B cell (primary cell): ENCODE data around the gene ARHGAP45. TPM values are rescaled to one million over a fixed set of nuclear protein-coding genes. Genes with fewer than 3 reads are reported as not detected.
A peak's percentile ranks its signal among the peaks of the same experiment; 100 is the strongest.

ENCODE experiments used
- ATAC-seq: fragments of 200-7000 bp; cut with Tn5 transposase; one replicate; pipeline ENCODE4 v1.10.0; 2021; ENCODE audit warnings: low read depth, mild to moderate bottlenecking, moderate number of reproducible peaks, moderate library complexity
- CTCF ChIA-PET: fragments of 350-600 bp; sonication (Branson Sonifier 250); formaldehyde crosslinking; loops from one replicate; lab custom pipeline; 2021; ENCODE audit warnings: antibody characterized with exemption, inconsistent platforms; lab: Charles Lee
- POLR2A ChIA-PET: fragments of 350-600 bp; sonication (Branson Sonifier 250); formaldehyde crosslinking; loops from one replicate; lab custom pipeline; 2021; ENCODE audit warnings: antibody characterized with exemption; lab: Charles Lee
- DNase-seq: peaks from one replicate; pipeline ENCODE4 v3.0.0; 2013
- H2AFZ ChIP-seq: 2 replicates; pipeline ENCODE4 v1.6.1; 2012; ENCODE audit warnings: mild to moderate bottlenecking, low read depth, low read length; ENCODE audit not compliant: insufficient read depth, poor library complexity, severe bottlenecking
- H3K27ac ChIP-seq, 2 donors: 1 replicate in 1 of 2; 2 replicates in 1 of 2; pipeline ENCODE4 v1.5.1; 2012 to 2013; ENCODE audit warnings: low read length in 2 of 2, mild to moderate bottlenecking in 2 of 2, moderate library complexity in 1 of 2
- H3K27me3 ChIP-seq, 4 experiments: fragments of 200-600 bp in 1 of 4; sonication (generic) in 1 of 4; replicated peaks in 1 of 4; 1 replicate in 2 of 4; 2 replicates in 2 of 4; pipeline versions ENCODE4 v1.6.1 to v1.7.0; 2013 to 2016; ENCODE audit warnings: low read length in 3 of 4, mild to moderate bottlenecking in 2 of 4, mixed read lengths in 1 of 4, moderate library complexity in 1 of 4; ENCODE audit not compliant: insufficient read depth in 4 of 4, control insufficient read depth in 3 of 4; ENCODE audit errors: control extremely low read depth in 1 of 4
- H3K36me3 ChIP-seq, 2 experiments: replicated peaks in 1 of 2; 1 replicate in 1 of 2; 2 replicates in 1 of 2; pipeline versions ENCODE4 v1.6.1 to v1.7.1; 2013; ENCODE audit warnings: low read length in 1 of 2; ENCODE audit not compliant: insufficient read depth in 2 of 2, control insufficient read depth in 1 of 2; ENCODE audit errors: control extremely low read depth in 1 of 2, extremely low read depth in 1 of 2
- H3K4me1 ChIP-seq, 2 donors: fragments of 200-600 bp in 1 of 2; sonication (generic) in 1 of 2; 1 replicate in 1 of 2; 2 replicates in 1 of 2; pipeline versions ENCODE4 v1.5.1 to v1.6.1; 2013 to 2017; ENCODE audit warnings: low read length in 2 of 2; ENCODE audit not compliant: control insufficient read depth in 2 of 2, insufficient read depth in 2 of 2
- H3K4me2 ChIP-seq: replicated peaks from 2 replicates; pipeline ENCODE3; 2012; ENCODE audit warnings: mild to moderate bottlenecking, low read depth, low read length; ENCODE audit not compliant: poor library complexity, severe bottlenecking
- H3K4me3 ChIP-seq, 5 experiments: fragments of 200-600 bp in 1 of 5; sonication (generic) in 1 of 5; 1 replicate in 3 of 5; 2 replicates in 2 of 5; pipeline versions ENCODE4 v1.5.1 to v1.7.0; 2011 to 2016; ENCODE audit warnings: low read length in 4 of 5, mild to moderate bottlenecking in 4 of 5, low read depth in 2 of 5, control low read depth in 1 of 5, moderate library complexity in 1 of 5; ENCODE audit not compliant: insufficient read depth in 1 of 5; ENCODE audit errors: control extremely low read depth in 1 of 5, extremely low read depth in 1 of 5
- H3K79me2 ChIP-seq: fragments of 200-600 bp; sonication (generic); one replicate; pipeline ENCODE4 v1.6.0; 2016; ENCODE audit warnings: low read length; ENCODE audit not compliant: control insufficient read depth, insufficient read depth
- H3K9ac ChIP-seq: fragments of 200-600 bp; sonication (generic); 2 replicates; pipeline ENCODE4 v1.6.1; 2017; ENCODE audit warnings: mild to moderate bottlenecking, low read length, moderate library complexity
- H3K9me3 ChIP-seq, 3 donors: one replicate each; pipeline versions ENCODE4 v1.6.1 to v1.7.1; 2013; ENCODE audit warnings: low read length in 2 of 3; ENCODE audit not compliant: control insufficient read depth in 2 of 3, insufficient read depth in 1 of 3; ENCODE audit errors: control extremely low read depth in 1 of 3
- H4K20me1 ChIP-seq: 2 replicates; pipeline ENCODE4 v1.6.0; 2012; ENCODE audit warnings: mild to moderate bottlenecking, low read length; ENCODE audit not compliant: insufficient read depth, control insufficient read depth, poor library complexity, severe bottlenecking
- H3K27ac Mint-ChIP-seq: one replicate; pipeline ENCODE4 v1.8.0; 2021; ENCODE audit warnings: mixed read lengths
- H3K27me3 Mint-ChIP-seq: one replicate; pipeline ENCODE4 v1.8.0; 2021; ENCODE audit warnings: mixed read lengths
- H3K4me1 Mint-ChIP-seq: one replicate; pipeline ENCODE4 v1.8.0; 2021; ENCODE audit warnings: mixed read lengths
- H3K4me3 Mint-ChIP-seq: one replicate; pipeline ENCODE4 v1.8.0; 2021; ENCODE audit warnings: mixed read lengths
- H3K9me3 Mint-ChIP-seq: one replicate; pipeline ENCODE4 v1.8.0; 2022; ENCODE audit warnings: mixed read lengths; ENCODE audit not compliant: insufficient read depth
- EZH2 ChIP-seq: IDR thresholded peaks from 2 replicates; pipeline ENCODE4 v1.6.1; 2012; ENCODE audit warnings: borderline replicate concordance, low read depth, mild to moderate bottlenecking, moderate library complexity, low read length; ENCODE audit not compliant: insufficient read depth, poor library complexity, severe bottlenecking
- WGBS: methylation state at CpG from one replicate; pipeline ENCODE4 v1.1.5; 2013; ENCODE audit warnings: missing lambda C conversion rate; ENCODE audit not compliant: insufficient coverage; 5-methylcytosine and 5-hydroxymethylcytosine counted together
- intact Hi-C: fragments of 100-400 bp; cut with micrococcal nuclease; formaldehyde crosslinking; loops from one replicate; pipeline ENCODE4 v1.10.0; 2022
- polyA plus RNA-seq: library from polyadenylated mRNA; depleted of rRNA; stranded (reverse); fragments of >200 nt; gene quantifications from 2 replicates; pipeline ENCODE4 v1.2.3, GENCODE V29; 2012
- total RNA-seq, 2 donors: library from RNA; stranded (reverse); fragments of 120-200 nt in 1 of 2; gene quantifications; 1 replicate in 1 of 2; 2 replicates in 1 of 2; pipeline versions ENCODE4 v1.2.3 to v1.2.4, GENCODE V29; 2013 to 2022
- TF ChIP-seq, protein P1 (sequence below): fragments of 200-600 bp; IDR thresholded peaks from one replicate; pipeline ENCODE4 v1.8.0; 2022; ENCODE audit warnings: antibody characterized with exemption, mild to moderate bottlenecking

ARHGAP45 gene
- total and polyA plus RNA-seq, 2 donors (not counting 1 experiment from before 2014, with no cell fraction given), result 488 to 490 TPM

- no peaks in the 10 kb centered on the region for H3K27me3 Mint-ChIP-seq
- TF ChIP-seq, protein P1, sequence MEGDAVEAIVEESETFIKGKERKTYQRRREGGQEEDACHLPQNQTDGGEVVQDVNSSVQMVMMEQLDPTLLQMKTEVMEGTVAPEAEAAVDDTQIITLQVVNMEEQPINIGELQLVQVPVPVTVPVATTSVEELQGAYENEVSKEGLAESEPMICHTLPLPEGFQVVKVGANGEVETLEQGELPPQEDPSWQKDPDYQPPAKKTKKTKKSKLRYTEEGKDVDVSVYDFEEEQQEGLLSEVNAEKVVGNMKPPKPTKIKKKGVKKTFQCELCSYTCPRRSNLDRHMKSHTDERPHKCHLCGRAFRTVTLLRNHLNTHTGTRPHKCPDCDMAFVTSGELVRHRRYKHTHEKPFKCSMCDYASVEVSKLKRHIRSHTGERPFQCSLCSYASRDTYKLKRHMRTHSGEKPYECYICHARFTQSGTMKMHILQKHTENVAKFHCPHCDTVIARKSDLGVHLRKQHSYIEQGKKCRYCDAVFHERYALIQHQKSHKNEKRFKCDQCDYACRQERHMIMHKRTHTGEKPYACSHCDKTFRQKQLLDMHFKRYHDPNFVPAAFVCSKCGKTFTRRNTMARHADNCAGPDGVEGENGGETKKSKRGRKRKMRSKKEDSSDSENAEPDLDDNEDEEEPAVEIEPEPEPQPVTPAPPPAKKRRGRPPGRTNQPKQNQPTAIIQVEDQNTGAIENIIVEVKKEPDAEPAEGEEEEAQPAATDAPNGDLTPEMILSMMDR, result no peak
- no peak for TF ChIP-seq EZH2
- ChIA-PET CTCF (interaction anchor here (0.6 to 5.2 kb wide), 10 partner anchors 10 to 656 kb away, joined by 3 to 56 read pairs (median 6); partner anchors contain the start of genes ABCA7 and POLR2E), POLR2A (interaction anchor here (0.5 to 6.3 kb wide), 7 partner anchors 10 to 204 kb away, joined by 3 to 97 read pairs (median 9); partner anchors contain the start of genes CIRBP, GPX4 and RNU6-2)
- peak overlapping the region; percentile 91 for H3K4me2 ChIP-seq
- no peak for ATAC-seq
- H3K4me3 ChIP-seq, result no peak overlapping the region
- H3K36me3 ChIP-seq, result peaks cover 0 to 28% of the 10 kb centered on the region in 2 experiments
- no peak for DNase-seq
- intact Hi-C loops, result loop anchor here (5.0 to 10.0 kb wide), 2 partner anchors 37 to 141 kb away; partner anchors contain the start of genes ARID3A and GPX4
- peaks cover 35% of the 10 kb centered on the region for H3K4me1 Mint-ChIP-seq
- H3K9ac ChIP-seq, result no peak overlapping the region
- H3K4me1 ChIP-seq, result peaks cover 41 to 60% of the 10 kb centered on the region in 2 donors
- peaks cover 0 to 26% (median 0%) of the 10 kb centered on the region in 3 donors for H3K9me3 ChIP-seq
- peaks cover 58% of the 10 kb centered on the region for H4K20me1 ChIP-seq
- 92% methylated on average over 14 of the region's 17 CpGs for WGBS
- no peaks in the 10 kb centered on the region for H3K27me3 ChIP-seq
- peak overlapping the region; percentile 79 for H3K4me3 Mint-ChIP-seq
- peaks cover 40% of the 10 kb centered on the region for H3K79me2 ChIP-seq
- peak overlapping the region; percentile 47 for H3K27ac Mint-ChIP-seq
- no peak overlapping the region for H3K27ac ChIP-seq
- H3K9me3 Mint-ChIP-seq, result no peaks in the 10 kb centered on the region
- H2AFZ ChIP-seq, result no peak overlapping the region
Measured at GRCh38 chr19:1065606-1066109, 1.3 kb upstream of the ARHGAP45 start.

DNA sequence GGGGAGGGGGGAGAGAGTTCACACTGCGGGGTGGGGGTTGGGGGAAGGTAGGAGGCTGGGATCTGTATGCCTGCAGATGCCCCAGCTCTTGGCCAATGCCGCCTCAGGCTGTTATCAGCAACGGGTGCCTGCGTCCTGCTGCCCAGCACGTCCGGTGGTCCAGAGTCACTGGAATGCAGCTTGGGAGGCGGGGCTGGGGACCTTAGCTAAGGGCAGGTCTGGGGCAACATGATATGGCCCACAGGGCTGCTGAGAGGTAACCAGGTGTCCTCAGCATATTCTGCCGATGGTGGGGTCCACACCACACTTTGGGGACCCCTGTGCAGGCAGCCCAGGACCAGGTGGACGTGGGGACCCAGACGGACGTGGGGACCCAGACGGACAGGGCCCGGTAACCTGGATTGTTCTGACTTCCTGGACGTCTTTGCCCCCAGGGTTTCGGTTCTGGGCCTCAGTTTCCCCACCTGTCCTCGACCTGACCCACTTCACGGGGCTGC lies 668 bp upstream of the ARHGAP45 start:
- H4K20me1 ChIP-seq, result peaks cover 63% of the 10 kb centered on the region
- intact Hi-C loops, result loop anchor here (5.0 to 10.0 kb wide), 2 partner anchors 36 to 141 kb away; partner anchors contain the start of genes ARID3A and GPX4
- H3K9ac ChIP-seq, result peak overlapping the region; percentile 94
- H3K36me3 ChIP-seq, result peaks cover 0 to 32% of the 10 kb centered on the region in 2 experiments
- H3K4me3 Mint-ChIP-seq, result peak overlapping the region; percentile 87
- H3K9me3 Mint-ChIP-seq, result no peaks in the 10 kb centered on the region
- H3K4me1 ChIP-seq, result peaks cover 44 to 63% of the 10 kb centered on the region in 2 donors
- ChIA-PET POLR2A (interaction anchor here (0.5 to 6.3 kb wide), 13 partner anchors 10 to 203 kb away, joined by 3 to 97 read pairs (median 9); partner anchors contain the start of genes ABCA7, CIRBP, CNN2 and GPX4), CTCF (interaction anchor here (0.6 to 5.2 kb wide), 10 partner anchors 9 to 655 kb away, joined by 4 to 56 read pairs (median 6); partner anchors contain the start of genes ABCA7 and WDR18)
- H2AFZ ChIP-seq, result peak overlapping the region; percentile 38
- no peaks in the 10 kb centered on the region for H3K27me3 Mint-ChIP-seq
- peak overlapping the region; percentile 87 for H3K27ac Mint-ChIP-seq
- peaks cover 0 to 26% (median 0%) of the 10 kb centered on the region in 3 donors for H3K9me3 ChIP-seq
- H3K4me2 ChIP-seq, result peak overlapping the region; percentile 91
- 60% methylated on average over 16 of the region's 17 CpGs for WGBS
- peaks cover 35% of the 10 kb centered on the region for H3K4me1 Mint-ChIP-seq
- DNase-seq, result peak; percentile 39
- H3K27ac ChIP-seq, result peak overlapping the region; percentile 52 to 87
- peaks cover 46% of the 10 kb centered on the region for H3K79me2 ChIP-seq
- no peak for TF ChIP-seq EZH2
- TF ChIP-seq, protein P1, result no peak
- peak overlapping the region in 4 of 5 experiments; percentile 67 to 99 (median 90) for H3K4me3 ChIP-seq
- no peak for ATAC-seq
- H3K27me3 ChIP-seq, result no peaks in the 10 kb centered on the region
